GM18520 (cell line): ENCODE measurements around the gene CASK.
A peak's percentile ranks its signal among the peaks of the same experiment; 100 is the strongest.
"Not testable (repeated sequence)": the region's sequence is repeated elsewhere in the genome, so short reads cannot be mapped to it uniquely, and the experiment has no call there.

Source experiments
- ATAC-seq: cut with Tn5 transposase; IDR thresholded peaks from one replicate; pipeline ENCODE4 v1.9.1; 2021; ENCODE audit not compliant: unreplicated experiment

CASK gene

GRCh38 chrX:41526271-41526670, 397.1 kb downstream of the CASK start:
- ATAC-seq = no peak

GRCh38 chrX:41522671-41523070, 400.7 kb downstream of the CASK start:
- ATAC-seq = no peak

GRCh38 chrX:41522081-41522480, 401.3 kb downstream of the CASK start:
- no peak for ATAC-seq

GRCh38 chrX:41519468-41519867, 403.9 kb downstream of the CASK start:
- ATAC-seq = no peak

- no peak for ATAC-seq
Measured at GRCh38 chrX:41518841-41519220, 404.5 kb downstream of the CASK start.

GRCh38 chrX:41518127-41518840, 405.1 kb downstream of the CASK start:
- ATAC-seq = no peak

- no peak for ATAC-seq
Measured at GRCh38 chrX:41516999-41517765, 406.2 kb downstream of the CASK start.

GRCh38 chrX:41516456-41516855, 406.9 kb downstream of the CASK start:
- no peak for ATAC-seq

- no peak for ATAC-seq
Measured at GRCh38 chrX:41515376-41515775, 408.0 kb downstream of the CASK start.

- ATAC-seq = no peak
Measured at GRCh38 chrX:41514179-41514578, 409.2 kb downstream of the CASK start.

GRCh38 chrX:41512853-41513252, 410.5 kb downstream of the CASK start:
- not testable (repeated sequence) for ATAC-seq

GRCh38 chrX:41512394-41512793, 411.0 kb downstream of the CASK start:
- peak; percentile 84 for ATAC-seq

GRCh38 chrX:41507919-41508318, 415.4 kb downstream of the CASK start:
- ATAC-seq = no peak

GRCh38 chrX:41502004-41502403, 421.4 kb downstream of the CASK start:
- no peak for ATAC-seq

- no peak for ATAC-seq
Measured at GRCh38 chrX:41499984-41500383, 423.4 kb downstream of the CASK start.

GRCh38 chrX:41499195-41499594, 424.2 kb downstream of the CASK start:
- ATAC-seq = no peak

GRCh38 chrX:41491267-41492004, 431.9 kb downstream of the CASK start:
- no peak for ATAC-seq

- ATAC-seq = no peak
Measured at GRCh38 chrX:41490446-41490845, 432.9 kb downstream of the CASK start.

- no peak for ATAC-seq
Measured at GRCh38 chrX:41482154-41482850, 441.1 kb downstream of the CASK start.

- ATAC-seq = no peak
Measured at GRCh38 chrX:41481264-41482109, 441.9 kb downstream of the CASK start.
